HG02938 (cell line): ENCODE results near the gene RAG2.
A peak's percentile ranks its signal among the peaks of the same experiment; 100 is the strongest.

Source experiments
- ATAC-seq: cut with Tn5 transposase; IDR thresholded peaks from one replicate; pipeline ENCODE4 v1.9.1; 2021; ENCODE audit warnings: mild to moderate bottlenecking, moderate library complexity; ENCODE audit not compliant: unreplicated experiment

RAG2 gene

DNA sequence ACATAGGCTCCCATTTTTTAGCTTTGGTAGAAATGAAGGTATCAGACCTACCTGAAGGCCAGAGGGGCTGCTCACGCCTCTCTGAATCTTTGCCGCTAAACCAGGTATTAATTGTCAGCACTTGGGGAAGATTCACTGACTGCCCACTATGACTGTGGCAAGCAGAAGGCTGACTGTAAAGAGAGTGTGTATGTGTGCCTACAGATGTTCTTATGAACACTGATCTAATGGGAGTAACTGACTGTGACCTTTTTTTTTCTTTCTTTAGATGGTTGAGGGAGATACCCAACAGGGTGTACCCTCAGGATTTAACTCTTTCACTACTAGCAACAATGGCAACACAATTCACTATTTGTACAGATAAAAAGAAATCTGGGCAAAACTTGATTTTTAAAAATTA lies at the start of gene RAG2:
RAG2 (minus strand) TSS at position 186 of the 400 bp plus-strand sequence. CDS start 4,068 bp downstream, outside the sequence.
- ATAC-seq, result no peak

GRCh38 chr11:36638556-36638955 lies 40.5 kb upstream of the RAG2 start:
- no peak for ATAC-seq

GRCh38 chr11:36635066-36635862 lies 37.2 kb upstream of the RAG2 start:
- ATAC-seq, result no peak

DNA sequence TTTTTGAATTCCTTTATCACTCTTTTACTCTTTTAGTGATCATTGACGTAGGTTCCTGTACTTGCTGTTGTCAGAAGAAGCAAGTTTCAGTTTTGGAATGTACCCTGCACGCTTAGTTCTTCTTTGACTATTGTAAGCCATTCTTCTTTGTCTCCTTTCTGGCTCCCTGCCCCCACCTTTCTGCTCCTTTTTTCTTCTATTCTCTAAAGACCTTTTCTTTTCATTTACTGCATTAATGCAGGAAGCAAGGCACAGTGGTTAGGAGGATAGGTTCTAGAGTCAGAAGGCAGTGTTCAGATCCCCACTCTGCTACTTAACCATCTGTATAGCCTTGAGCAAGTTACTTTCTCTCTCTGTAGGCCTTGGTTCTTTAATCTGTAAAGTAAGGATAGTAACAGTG lies 33.7 kb upstream of the RAG2 start:
- ATAC-seq, result peak; percentile 87

- no peak for ATAC-seq
Observed at GRCh38 chr11:36628765-36629244, 30.8 kb upstream of the RAG2 start.

DNA sequence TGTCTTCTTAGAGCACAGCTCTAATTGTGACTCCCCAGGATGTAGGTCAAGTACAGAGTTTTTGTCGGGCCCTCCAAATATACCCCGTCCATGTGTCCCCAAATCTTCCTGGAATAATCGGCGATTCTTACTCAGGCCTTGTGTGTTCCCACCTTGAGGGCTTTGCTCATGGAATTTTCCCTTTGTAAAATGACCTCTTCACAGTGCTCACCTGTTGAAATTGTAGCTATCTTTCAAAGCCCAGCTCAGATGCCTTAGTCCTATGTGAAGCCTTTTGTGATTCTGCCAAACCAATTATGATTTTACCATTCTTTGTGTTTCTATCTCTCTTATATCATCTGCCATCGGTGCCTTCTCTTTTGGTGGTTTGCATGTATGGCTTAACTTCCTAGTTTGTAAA lies 30.1 kb upstream of the RAG2 start:
- no peak for ATAC-seq

GRCh38 chr11:36627471-36627870 lies 29.4 kb upstream of the RAG2 start:
- ATAC-seq, result no peak

DNA sequence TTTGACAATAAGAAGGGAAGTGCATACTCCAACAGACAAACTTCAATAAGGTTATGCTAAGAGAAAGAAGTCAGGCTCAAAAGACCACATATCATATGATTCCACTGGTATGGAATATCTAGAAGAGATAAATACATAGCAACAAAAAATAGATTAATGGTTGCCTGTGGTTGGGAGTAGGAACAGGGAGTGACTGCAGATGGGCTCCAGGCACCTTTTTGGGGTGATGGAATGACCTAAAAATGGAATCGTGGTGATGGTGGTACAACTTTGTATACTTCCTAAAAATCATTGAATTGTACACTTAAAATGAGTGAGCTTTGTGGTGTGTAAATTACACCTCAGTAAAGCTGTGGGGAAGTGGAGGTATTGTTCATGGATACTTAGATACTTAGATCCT lies 29.0 kb upstream of the RAG2 start:
- ATAC-seq, result no peak

- no peak for ATAC-seq
Observed at GRCh38 chr11:36623494-36623893, 25.5 kb upstream of the RAG2 start.

- ATAC-seq, result peak; percentile 58
Observed at GRCh38 chr11:36622431-36623136, 24.5 kb upstream of the RAG2 start.

DNA sequence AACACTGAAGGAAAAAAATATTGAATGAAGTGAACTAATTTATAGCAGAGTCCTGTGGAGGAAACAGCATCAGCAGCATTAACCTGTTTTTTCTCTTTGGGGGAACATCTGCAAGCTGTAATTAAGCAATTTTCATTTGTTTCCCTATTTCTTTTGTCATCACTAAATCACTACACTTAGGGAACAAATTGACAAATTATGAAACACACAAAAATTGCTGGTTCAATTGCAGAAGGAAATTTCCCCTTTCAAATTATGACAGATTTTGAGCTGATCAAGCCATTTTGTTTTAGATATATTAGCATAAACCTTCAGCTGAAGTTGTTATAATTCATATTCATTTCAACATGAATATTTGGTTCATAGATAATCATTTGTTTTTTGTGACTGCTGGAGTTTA lies 22.2 kb upstream of the RAG2 start:
- ATAC-seq, result no peak

DNA sequence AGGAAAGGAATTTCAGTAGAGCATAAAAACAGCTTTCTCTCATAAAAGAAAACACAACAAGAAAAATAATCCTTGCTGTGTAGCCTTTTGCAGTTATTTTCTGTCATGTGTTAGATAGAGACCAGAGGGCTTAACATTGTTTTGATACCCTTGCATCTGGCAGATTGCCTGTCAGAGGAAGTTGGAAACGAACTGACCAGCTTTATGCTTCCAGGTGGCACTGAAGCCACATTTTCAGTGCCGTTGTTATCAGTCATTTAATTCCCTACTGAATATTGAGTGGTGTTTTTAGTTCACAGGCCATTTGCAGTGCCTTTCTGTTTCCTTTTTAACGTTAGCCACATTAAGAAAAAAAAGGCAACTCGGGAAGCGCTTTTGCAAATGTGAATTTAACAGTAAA lies 21.5 kb upstream of the RAG2 start:
- ATAC-seq, result no peak

DNA sequence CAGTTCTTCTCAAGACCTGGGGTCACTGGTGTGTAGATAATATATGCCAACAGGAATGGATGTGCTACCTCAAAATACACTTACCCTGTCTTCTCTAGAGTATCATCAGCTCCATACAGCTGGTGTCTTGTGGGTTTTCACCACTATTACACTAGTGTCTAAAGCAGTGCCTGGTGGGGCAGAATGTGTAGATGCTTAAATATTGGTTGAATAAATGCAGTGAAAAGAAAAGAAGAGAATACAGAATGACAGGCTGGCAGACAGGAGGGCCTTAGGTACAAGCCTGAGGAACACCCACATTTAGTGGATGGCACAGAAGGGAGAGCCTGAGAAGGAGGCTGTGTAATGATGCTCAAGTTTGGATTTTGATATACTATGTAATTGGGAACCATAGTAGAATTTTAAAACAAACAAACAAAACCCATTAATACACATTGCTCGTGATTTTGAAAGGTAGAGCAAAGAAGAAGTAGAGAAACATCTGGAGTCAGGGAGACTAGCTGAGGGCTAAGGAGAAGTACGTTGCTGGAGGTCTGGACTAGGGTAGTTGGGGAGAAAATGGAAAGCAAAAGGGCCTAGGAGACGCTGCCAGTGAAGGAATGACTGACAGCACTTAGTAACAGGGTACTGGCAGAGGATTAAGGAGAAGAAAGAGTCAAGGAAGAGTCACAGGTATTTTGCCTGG lies 20.5 kb upstream of the RAG2 start:
- no peak for ATAC-seq

DNA sequence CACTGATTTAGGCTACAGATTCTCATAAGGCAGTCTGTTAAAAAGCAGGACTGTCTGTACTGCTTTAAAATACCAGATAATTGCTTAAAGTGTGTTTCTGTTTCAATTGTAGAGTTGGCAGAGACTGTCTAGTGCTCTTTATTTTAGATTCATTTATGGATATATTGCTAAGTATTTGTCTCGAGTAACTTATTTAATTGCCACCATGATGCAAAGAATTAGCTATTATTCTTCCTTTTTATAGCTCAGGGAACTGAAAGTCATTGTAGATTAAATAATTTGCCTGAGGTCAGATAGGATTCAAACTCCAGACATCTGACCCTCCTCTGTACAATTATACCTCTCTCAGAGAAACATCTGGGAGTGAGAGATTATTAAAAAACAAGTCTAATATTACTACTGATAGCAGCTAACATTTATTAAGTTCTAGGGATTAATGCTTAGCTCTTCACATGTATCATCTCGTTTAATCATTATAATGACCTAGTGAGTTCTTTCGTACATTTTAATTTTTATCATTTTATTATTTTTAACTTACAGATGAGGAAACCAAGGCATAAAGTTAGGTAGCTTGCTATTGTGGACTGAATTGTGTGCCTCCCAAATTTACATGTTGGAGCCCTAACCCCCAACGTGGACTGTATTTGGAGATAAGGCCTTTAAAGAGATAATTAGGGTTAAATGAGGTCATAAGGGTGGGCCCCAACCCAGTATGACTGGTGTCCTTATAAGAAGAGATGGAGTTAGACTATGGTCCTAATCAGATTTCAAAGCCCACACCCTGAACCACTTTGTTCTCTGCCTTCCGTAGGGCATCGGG lies 19.7 kb upstream of the RAG2 start:
- ATAC-seq, result no peak

DNA sequence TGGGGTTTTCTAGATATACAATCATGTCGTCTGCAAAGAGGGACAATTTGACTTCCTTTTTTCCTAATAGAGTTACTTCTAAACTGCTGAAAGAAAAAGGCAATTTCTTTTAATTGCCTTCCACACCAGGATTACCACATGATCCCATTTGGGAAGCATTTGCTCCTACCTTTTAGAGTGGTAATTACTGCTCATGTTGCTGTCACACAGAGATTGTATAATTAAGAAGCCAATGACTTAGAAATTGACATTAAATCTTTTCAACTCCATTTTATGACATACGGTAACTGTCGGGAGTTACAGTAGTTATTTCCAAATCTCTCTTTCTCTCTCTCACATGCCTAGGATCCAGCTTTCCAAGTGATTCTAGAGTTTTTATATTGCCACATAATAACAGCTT lies 17.8 kb upstream of the RAG2 start:
- ATAC-seq, result no peak

DNA sequence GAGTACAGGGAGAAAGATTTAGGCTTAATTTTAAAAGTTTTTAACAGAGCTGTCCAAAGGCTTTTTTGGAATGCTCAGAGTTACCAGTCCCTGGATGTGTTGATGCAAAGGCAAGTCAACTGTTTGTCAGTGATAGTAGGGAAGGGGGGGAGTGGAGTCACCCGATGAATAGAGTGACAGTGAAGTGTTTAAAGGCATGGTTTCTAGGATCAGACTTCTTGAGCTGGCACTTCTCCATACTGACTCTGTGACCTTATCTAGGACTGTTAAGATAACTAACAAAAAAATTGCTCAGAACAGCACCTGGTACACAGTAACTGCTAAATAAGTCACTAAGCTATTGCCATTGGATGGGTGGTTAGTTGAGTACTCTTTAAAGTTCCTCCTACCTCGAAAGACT lies 11.3 kb upstream of the RAG2 start:
- no peak for ATAC-seq

GRCh38 chr11:36608491-36609199 lies 10.6 kb upstream of the RAG2 start:
- no peak for ATAC-seq

GRCh38 chr11:36605221-36606216 lies 7.5 kb upstream of the RAG2 start:
- ATAC-seq, result no peak

DNA sequence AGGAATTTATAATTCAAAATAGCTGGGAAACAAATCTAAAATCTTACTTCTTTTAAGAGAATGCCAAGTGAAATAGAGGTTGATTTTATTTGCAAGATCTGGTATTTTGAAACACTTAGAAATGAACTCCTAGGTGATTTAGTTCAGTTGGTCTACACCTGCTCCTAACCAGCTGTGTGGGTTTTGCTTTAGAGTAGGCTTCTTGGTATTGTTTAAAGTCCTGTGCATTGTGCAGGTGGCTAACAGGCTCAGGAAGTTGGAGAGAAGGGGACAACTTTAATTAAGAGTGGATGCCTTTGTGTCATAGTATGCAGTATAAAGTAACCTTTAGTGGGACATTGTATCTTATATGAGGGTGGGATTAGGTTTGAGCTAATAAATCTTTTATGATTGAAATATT lies 4.1 kb upstream of the RAG2 start:
- ATAC-seq, result no peak
